Measurements from ENCODE around the gene MRC1. TPM values are rescaled to one million over a fixed set of nuclear protein-coding genes. Genes with fewer than 3 reads are reported as not detected.

Gene MRC1
- total and polyA plus RNA-seq, 10 of the 15 experiments (the other 5 are each of a cell fraction or from before 2014, with no cell fraction given): 0.01 to 0.21 (median 0.03) TPM; not detected in 5

- Histone ChIP-seq H2AFZ (ENCODE audit: control insufficient read depth, low read depth, low read length) (no peak overlapping the region), H3K4me2 (ENCODE audit: control insufficient read depth, insufficient read depth) (no peak overlapping the region), H3K4me3 (no peak overlapping the region), H3K27ac (ENCODE audit: control insufficient read depth, insufficient read depth) (no peak overlapping the region), H3K79me2 (ENCODE audit: control insufficient read depth, insufficient read depth, low read length) (no peaks in the 10 kb centered on the region), H3K9ac (ENCODE audit: control insufficient read depth, insufficient read depth, low read length) (no peak overlapping the region), H3K9me3 (replicated peaks; ENCODE audit: control insufficient read depth, insufficient read depth, low read length) (no peaks in the 10 kb centered on the region), H4K20me1 (ENCODE audit: control insufficient read depth, insufficient read depth) (no peaks in the 10 kb centered on the region), H3K27me3 (replicated peaks in 1 of 2; ENCODE audit: control insufficient read depth in 2 of 2, insufficient read depth in 2 of 2, low read length in 1 of 2) (no peaks in the 10 kb centered on the region), H3K4me1 (ENCODE audit: control insufficient read depth, insufficient read depth, low read length) (no peaks in the 10 kb centered on the region), H3K36me3 (ENCODE audit: control insufficient read depth in 2 of 2, insufficient read depth in 2 of 2, low read length in 1 of 2) (no peaks in the 10 kb centered on the region)
- ChIA-PET CTCF (interaction anchor here (0.9 to 2.0 kb wide), 2 partner anchors 17 to 306 kb away, joined by 4 read pairs; no protein-coding TSS in a partner anchor), RAD21 (ENCODE audit: unreplicated experiment) (interaction anchor here (1.4 kb wide), 1 partner anchor 309 kb away, joined by 3 read pairs; no protein-coding TSS in a partner anchor), SMC1A (ENCODE audit: uncharacterized antibody, unreplicated experiment) (interaction anchor here (0.9 to 1.6 kb wide), 5 partner anchors 79 to 405 kb away, joined by 3 to 4 read pairs (median 3); no protein-coding TSS in a partner anchor), POLR2A (no interaction called here)
- WGBS (ENCODE audit: insufficient coverage, insufficient replicate concordance, low lambda C conversion rate, missing lambda C conversion rate): 42% methylated on average over 4 of the region's 4 CpGs
- FAIRE-seq: no peak
- no TSS peak for BruUV-seq (replicated peaks)
- TF ChIP-seq CEBPZ (IDR thresholded peaks at IDR 0.05; ENCODE audit: low read depth, low read length): no peak
- TF ChIP-seq HDAC2 (IDR thresholded peaks at IDR 0.05): no peak
- no peak for TF ChIP-seq CHD1 (IDR thresholded peaks at IDR 0.05; ENCODE audit: low read depth, low read length)
- no peak for TF ChIP-seq NR2F1 (conservative IDR thresholded peaks at IDR 0.05)
- TF ChIP-seq BACH1 (IDR thresholded peaks at IDR 0.05; ENCODE audit: borderline replicate concordance): no peak
- TF ChIP-seq JUNB (IDR thresholded peaks at IDR 0.05): no peak
- TF ChIP-seq ZNF24 (IDR thresholded peaks at IDR 0.05): no peak
- TF ChIP-seq MLLT1 (IDR thresholded peaks at IDR 0.05): no peak
- no peak for ATAC-seq
- in situ Hi-C loops (cut with MboI): no loop called here
- intact Hi-C loops (cut with micrococcal nuclease; ENCODE audit: unreplicated experiment): no loop called here
- no peak for DNase-seq (ENCODE audit: low read depth, low spot score)
Observed at GRCh38 chr10:17907641-17908040, 98.5 kb downstream of the MRC1 start.

Measured in GM12878 (cell line).